Measurements from ENCODE around the gene AIF1. TPM values are rescaled to one million over a fixed set of nuclear protein-coding genes. Genes with fewer than 3 reads are reported as not detected.

Gene AIF1
- total and polyA plus RNA-seq, 2 experiments from 2014 or later: 13.3 to 33.7 TPM

- TF ChIP-seq ETS1 (IDR thresholded peaks at IDR 0.05): no peak
- TF ChIP-seq ZNF331 (CRISPR knock-in tag; IDR thresholded peaks at IDR 0.05; ENCODE audit: low read depth): no peak
- no peak for TF ChIP-seq REST (IDR thresholded peaks at IDR 0.05; ENCODE audit: unreplicated experiment)
- Mint-ChIP-seq H3K4me3 (no peak overlapping the region; the same call in 2 of the 3 replicates), H3K27me3 (ENCODE audit: insufficient read depth, low read depth, poor library complexity) (peaks cover 45% of the 10 kb centered on the region), H3K27ac (no peak overlapping the region), H3K4me1 (peaks cover 28% of the 10 kb centered on the region), H3K9me3 (peaks cover 3% of the 10 kb centered on the region; the same call in 2 of the 3 replicates), H3K36me3 (ENCODE audit: low read depth) (no peaks in the 10 kb centered on the region; the same call in 2 of the 3 replicates)
- Histone ChIP-seq H3K36me3 (ENCODE audit: insufficient read depth) (no peaks in the 10 kb centered on the region), H2AFZ (no peak overlapping the region), H3F3A (replicated peaks; ENCODE audit: low read depth) (no peaks in the 10 kb centered on the region), H3K4me1 (ENCODE audit: insufficient read depth) (peaks cover 4% of the 10 kb centered on the region; the same call in 1 of the 2 replicates), H3K4me2 (no peak overlapping the region), H3K79me2 (replicated peaks; ENCODE audit: insufficient read depth) (no peaks in the 10 kb centered on the region), H4K20me1 (replicated peaks; ENCODE audit: insufficient read depth) (no peaks in the 10 kb centered on the region), H3K4me3 (no peak overlapping the region), H3K27me3 (ENCODE audit: insufficient read depth) (peaks cover 20% of the 10 kb centered on the region), H3K9me2 (ENCODE audit: insufficient read depth) (no peaks in the 10 kb centered on the region), H3K27ac (ENCODE audit: low read depth) (no peak overlapping the region)
- ATAC-seq: no peak
- peak; percentile 75 for DNase-seq (ENCODE audit: low spot score)
Observed at GRCh38 chr6:31578184-31579118, 36.6 kb upstream of the AIF1 start.

- H3K9me2 ChIP-seq (ENCODE audit: insufficient read depth): no peaks in the 10 kb centered on the region
- no peak overlapping the region; the same call in 2 of the 3 replicates for H3K4me3 Mint-ChIP-seq
- no peak overlapping the region for H3K27ac Mint-ChIP-seq
- H3K9me3 Mint-ChIP-seq: peaks cover 3% of the 10 kb centered on the region; the same call in 2 of the 3 replicates
- no peak overlapping the region for H3K4me2 ChIP-seq
- no peaks in the 10 kb centered on the region for H4K20me1 ChIP-seq (replicated peaks; ENCODE audit: insufficient read depth)
- no peak overlapping the region for H2AFZ ChIP-seq
- DNase-seq (ENCODE audit: low spot score): no peak
- no peak for ATAC-seq
- H3K27me3 ChIP-seq (ENCODE audit: insufficient read depth): peaks cover 20% of the 10 kb centered on the region
- peaks cover 44% of the 10 kb centered on the region for H3K27me3 Mint-ChIP-seq (ENCODE audit: insufficient read depth, low read depth, poor library complexity)
- peaks cover 25% of the 10 kb centered on the region for H3K4me1 Mint-ChIP-seq
- no peaks in the 10 kb centered on the region for H3F3A ChIP-seq (replicated peaks; ENCODE audit: low read depth)
- no peaks in the 10 kb centered on the region for H3K36me3 ChIP-seq (ENCODE audit: insufficient read depth)
- no peaks in the 10 kb centered on the region for H3K36me3 Mint-ChIP-seq (ENCODE audit: low read depth)
- no peaks in the 10 kb centered on the region for H3K79me2 ChIP-seq (replicated peaks; ENCODE audit: insufficient read depth)
- peaks cover 4% of the 10 kb centered on the region; the same call in 1 of the 2 replicates for H3K4me1 ChIP-seq (ENCODE audit: insufficient read depth)
- no peak overlapping the region for H3K27ac ChIP-seq (ENCODE audit: low read depth)
- no peak overlapping the region for H3K4me3 ChIP-seq
- TF ChIP-seq REST (IDR thresholded peaks at IDR 0.05; ENCODE audit: unreplicated experiment) (no peak), CREB1 (CRISPR knock-in tag; IDR thresholded peaks at IDR 0.05; ENCODE audit: low read depth) (no peak), POLR2AphosphoS5 (IDR thresholded peaks at IDR 0.05; ENCODE audit: low read depth) (no peak)
Observed at GRCh38 chr6:31579119-31579505, 35.9 kb upstream of the AIF1 start.
